ENCODE data around the gene ACTL10.

GRCh38 chr20:33709398-33709797, 42.7 kb downstream of the ACTL10 start:
- TF ChIP-seq CTCF (conservative IDR thresholded peaks at IDR 0.05) (no peak), EZH2 (IDR thresholded peaks at IDR 0.05; ENCODE audit: low read depth) (no peak)
